Medulla oblongata (tissue), 1 donor: ENCODE data around the gene LRSAM1.
A peak's percentile ranks its signal among the peaks of the same experiment; 100 is the strongest.

ENCODE experiments used
- DNase-seq: peaks from one replicate; pipeline ENCODE4 v3.0.0-alpha.2; 2015; ENCODE audit errors: extremely low spot score

The LRSAM1 gene

GRCh38 chr9:127450830-127451607 lies at the start of gene LRSAM1, which contains the start of gene RPL12:
Gene LRSAM1, plus strand, starts transcription at chr9:127451510. Its CDS starts 3,018 bp downstream, at chr9:127454528.
Gene RPL12, minus strand, starts transcription at chr9:127451406. Its CDS starts 89 bp downstream, at chr9:127451317.
- peak; percentile 97 for DNase-seq

DNA sequence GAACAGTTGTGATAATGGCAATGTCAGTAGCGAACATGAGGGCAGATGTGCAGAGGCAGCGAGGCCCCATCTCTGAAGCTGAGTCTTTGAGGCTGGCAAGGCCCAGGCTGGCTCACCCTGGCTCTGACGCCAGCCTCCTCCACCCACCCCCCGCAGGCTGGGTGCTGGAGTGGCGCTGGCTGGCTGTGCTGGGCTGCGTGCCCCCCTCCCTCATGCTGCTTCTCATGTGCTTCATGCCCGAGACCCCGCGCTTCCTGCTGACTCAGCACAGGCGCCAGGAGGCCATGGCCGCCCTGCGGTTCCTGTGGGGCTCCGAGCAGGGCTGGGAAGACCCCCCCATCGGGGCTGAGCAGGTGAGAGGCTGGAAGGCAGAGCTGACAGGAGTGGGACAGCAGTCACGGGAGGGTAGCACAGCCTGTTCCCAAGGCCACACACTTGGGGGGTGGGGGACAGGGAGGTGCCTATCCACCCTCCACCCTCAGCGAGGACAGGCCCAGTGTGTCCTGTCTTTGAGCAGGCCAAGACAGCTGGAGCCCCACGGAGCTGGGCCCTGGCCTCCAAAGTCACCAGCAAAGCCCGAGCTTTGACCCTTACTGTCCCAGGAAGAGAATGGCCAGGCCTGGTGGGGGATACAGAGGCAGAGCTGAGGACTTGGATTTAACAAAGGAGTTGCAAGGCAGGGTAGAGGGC lies 48.8 kb upstream of the LRSAM1 start:
- DNase-seq = no peak

DNA sequence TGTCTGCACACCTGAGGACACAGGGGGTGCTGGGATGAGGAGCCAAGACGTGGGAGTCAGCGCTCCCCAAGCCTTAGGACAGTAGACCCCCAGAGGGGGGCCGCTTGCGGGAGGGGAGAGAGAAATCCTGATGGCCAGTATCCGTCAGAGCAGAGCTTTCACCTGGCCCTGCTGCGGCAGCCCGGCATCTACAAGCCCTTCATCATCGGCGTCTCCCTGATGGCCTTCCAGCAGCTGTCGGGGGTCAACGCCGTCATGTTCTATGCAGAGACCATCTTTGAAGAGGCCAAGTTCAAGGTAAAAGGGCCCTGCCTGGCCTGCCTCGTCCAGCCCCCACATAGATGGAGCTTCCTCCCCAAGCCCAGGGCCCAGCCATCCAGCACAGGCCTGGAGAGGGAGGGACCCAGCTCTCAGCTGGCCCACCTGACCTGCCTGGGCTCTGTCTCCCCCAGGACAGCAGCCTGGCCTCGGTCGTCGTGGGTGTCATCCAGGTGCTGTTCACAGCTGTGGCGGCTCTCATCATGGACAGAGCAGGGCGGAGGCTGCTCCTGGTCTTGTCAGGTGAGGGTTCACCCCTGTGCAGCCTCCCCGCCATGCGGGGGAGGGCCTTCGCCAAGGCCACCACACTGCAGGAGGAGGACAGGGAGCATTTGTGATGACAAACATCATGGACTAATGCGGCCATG lies 47.7 kb upstream of the LRSAM1 start:
- DNase-seq = no peak

- no peak for DNase-seq
Observed at GRCh38 chr9:127404631-127405030, 46.7 kb upstream of the LRSAM1 start.

- no peak for DNase-seq
Observed at GRCh38 chr9:127405344-127406125, 45.8 kb upstream of the LRSAM1 start.

- no peak for DNase-seq
Observed at GRCh38 chr9:127406799-127407491, 44.4 kb upstream of the LRSAM1 start.

DNA sequence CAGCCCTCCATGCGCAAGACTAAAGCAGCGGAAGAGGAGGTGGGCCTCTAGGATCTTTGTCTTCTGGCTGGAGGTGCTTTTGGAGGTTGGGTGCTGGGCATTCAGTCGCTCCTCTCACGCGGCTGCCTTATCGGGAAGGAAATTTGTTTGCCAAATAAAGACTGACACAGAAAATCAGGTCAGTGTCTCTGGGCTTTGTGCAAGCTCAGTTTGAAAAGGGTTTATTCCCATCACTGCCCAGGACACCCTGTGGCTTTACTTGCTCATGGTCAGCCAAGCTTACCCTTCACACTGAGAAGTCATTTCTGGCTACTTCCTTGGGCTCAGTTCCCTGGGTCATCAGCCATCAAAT lies 43.8 kb upstream of the LRSAM1 start:
- DNase-seq = peak; percentile 41

- peak; percentile 58 for DNase-seq
Observed at GRCh38 chr9:127411122-127411521, 40.2 kb upstream of the LRSAM1 start.

- no peak for DNase-seq
Observed at GRCh38 chr9:127415141-127415540, 36.2 kb upstream of the LRSAM1 start.

DNA sequence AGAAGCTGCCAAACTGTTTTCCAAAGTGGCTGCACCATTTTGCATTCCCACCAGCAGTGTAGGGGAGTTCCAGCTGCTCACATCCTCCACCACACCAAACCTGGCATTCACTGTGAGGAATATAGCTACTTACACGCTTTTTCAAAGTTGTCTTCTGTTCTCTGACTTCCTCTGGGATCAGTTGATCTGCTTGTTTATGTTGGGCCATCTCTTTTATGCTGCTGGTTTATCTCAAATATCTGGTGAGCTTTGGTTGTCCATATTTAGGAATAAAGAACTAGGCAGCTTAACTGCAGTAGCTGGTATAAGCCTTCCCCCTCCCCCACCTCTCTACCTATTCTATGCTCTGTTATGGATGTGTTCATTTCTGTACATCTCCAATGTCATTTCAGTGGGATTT lies 35.7 kb upstream of the LRSAM1 start:
- no peak for DNase-seq

DNA sequence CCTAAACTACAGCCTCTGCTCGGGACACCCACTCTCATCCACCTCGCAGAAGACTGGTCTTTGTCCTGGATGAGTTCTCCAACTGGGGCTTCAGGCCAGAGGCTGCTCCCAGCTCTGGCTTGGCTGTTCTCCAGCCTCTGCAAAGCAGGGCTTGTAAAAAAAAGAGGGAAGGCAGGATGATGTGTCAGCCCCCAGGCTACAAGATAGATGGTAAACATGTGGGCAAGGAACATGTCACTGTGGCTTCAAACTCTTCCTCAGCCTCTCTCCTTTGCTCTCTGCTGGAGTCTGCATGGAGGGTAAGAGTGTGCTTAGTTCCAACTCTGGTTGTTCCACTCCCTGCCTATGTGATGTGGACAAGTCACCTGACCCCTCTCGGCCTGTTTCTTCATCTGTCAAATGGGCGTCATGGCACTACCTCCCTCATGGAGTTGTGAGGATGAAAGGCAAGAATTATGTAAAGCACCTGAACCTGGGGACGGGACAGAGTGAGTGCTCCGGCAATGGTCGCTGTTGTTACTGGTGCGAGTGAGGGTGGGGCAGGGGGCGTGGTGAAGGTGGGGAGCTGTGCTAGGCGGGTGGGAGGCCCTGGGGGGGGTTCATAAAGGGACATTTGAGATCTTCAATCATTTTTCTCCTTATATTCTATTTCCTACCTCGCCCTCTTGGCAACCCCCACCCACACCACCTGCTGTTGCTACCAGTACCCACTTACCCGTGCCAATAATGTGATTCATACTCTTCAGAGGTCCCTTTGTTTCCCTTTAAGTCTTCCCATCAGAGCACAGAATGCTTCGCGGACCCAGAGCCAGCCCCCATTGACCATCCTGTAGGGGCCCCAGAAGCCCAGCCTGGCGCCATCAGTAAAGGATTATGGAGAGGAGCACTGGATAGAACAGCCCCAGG lies 33.9 kb upstream of the LRSAM1 start:
- no peak for DNase-seq

- no peak for DNase-seq
Observed at GRCh38 chr9:127418037-127418471, 33.3 kb upstream of the LRSAM1 start.

DNA sequence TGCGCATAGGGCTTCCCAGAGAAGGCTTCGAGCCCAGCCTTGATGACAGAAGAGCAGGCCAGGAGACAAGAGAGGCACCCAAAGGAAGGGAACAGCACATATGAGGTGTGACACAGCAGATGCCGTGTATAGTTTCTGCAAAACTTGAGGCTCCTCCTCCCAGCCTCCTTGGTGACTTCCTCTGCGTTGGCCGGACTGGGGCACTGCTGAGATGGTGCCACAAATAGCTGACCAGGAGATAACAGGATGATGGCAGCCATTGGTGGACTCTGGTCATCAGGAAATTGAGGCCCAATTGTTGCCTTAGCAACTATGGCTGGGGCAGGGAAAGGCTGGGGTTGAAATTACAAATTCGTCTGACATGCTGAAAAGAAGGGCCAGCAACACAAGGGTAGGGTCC lies 32.0 kb upstream of the LRSAM1 start:
- no peak for DNase-seq

DNA sequence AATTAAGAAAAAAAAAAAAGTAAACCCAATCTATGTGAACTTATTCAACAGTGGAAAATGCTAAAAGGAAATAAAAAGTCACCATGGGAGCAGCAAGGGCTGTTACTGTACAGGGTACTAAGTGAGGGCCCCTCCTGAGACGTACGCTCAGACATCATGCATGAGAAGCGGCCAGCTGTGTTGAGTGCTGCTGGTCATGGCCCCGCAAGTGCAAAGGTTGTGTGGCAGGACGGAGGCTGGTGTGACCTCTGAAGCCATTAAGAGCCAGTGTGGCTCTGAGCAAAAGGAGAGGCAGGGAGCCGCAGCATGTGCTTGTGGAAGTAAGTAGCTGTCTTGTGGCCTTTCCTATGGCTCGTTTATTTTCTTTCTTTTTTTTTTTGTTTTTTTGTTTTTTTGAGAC lies 30.3 kb upstream of the LRSAM1 start:
- DNase-seq = no peak

GRCh38 chr9:127422133-127422782 lies 29.1 kb upstream of the LRSAM1 start:
- no peak for DNase-seq

DNA sequence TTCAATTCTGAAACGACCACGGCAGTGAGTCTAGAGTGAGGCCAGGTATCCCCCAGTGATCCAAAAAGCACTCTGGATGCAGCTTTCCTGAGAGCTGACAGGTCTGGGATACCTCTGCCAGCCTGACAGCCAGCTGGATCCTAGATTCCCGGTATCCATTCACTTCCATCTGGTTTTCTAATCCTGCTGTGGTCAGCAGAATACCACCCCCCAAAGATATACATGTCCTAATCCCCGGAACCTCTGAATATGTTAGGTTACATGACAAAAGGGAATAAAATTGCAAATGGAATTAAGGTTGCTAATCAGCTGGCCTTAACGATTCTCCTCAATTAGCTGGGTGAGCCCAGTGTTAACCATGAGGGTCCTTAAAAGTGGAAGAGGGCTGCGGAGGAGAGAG lies 28.5 kb upstream of the LRSAM1 start:
- no peak for DNase-seq

DNA sequence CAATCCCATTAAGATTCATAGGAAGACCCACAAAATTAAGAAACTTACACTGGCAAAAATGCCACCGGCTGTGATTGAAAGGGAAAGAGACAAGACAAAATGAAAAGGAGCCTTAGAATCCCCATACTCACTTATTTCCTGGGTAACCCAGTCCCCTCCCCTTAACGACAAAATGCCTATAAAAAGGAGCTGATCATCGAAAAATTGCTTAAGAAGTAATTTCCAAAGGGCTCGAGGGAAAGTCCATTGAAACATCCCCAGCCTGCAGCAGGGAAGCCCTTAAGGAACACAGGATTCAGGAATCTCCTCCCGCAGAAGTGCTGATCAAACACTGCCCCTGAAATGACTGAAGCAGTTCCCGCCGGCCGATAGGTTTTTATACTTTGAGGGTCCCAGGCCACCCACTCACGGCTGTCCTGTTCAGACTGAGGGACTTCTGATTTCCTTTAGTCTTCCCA lies 27.8 kb upstream of the LRSAM1 start:
- no peak for DNase-seq

DNA sequence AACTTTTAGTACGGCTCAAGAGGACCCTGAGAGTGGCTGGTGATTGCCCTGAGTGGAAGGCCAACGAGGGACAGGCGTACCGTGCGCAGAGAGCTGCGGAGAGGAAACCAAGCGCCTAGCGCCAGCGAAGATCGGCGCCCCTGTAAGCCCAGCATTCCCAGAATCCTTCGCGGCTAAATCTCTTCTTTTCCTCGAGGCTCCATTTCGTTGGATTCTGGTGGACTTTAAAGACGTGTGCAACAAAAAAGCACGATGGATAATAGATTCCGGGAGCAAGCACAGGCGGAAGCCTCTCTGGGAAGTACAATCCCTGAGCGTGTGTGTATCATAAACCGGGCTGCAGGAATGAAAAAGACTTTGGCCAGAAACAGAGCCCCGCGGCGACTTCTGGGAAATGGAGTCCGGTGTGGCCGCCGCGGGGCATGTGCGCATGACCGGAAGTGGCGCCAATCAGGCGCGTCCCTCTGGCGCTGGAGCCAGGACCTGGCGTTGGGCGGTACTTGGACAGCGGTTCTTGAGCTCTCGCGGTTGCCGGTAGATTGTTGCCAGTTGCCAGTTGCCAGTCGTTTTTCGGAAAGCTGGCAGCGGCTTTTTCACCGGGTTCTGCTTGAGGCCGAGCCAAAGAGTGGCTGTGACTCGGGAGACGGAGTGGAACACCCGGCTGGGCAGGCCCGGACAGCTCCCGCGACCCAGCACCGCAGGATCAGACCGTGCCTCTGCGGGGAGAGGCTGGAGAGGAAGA lies 27.2 kb upstream of the LRSAM1 start, which contains the start of gene ZNF79:
Gene ZNF79 (plus strand): TSS at position 449 of the 742 bp plus-strand sequence. CDS start 406 bp downstream, outside the sequence.
- peak; percentile 95 for DNase-seq

DNA sequence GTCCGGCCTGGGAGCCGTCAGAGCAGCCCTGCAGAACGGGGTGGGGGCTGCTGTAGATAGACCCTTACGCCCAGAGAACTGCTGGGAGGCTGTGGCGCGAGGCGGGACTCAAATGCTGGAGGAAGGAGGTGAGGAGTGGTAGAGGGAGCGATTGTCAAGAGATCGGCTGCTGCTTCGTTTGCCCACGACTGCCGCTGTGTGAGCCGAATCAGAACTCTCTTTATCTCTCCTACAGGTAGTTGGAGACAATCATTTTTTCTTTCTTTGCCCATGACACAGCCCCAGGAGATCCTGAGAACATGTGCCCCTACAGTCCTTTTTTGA lies 26.7 kb upstream of the LRSAM1 start:
- no peak for DNase-seq
